ENCODE data around the gene TAGLN3.

DNA sequence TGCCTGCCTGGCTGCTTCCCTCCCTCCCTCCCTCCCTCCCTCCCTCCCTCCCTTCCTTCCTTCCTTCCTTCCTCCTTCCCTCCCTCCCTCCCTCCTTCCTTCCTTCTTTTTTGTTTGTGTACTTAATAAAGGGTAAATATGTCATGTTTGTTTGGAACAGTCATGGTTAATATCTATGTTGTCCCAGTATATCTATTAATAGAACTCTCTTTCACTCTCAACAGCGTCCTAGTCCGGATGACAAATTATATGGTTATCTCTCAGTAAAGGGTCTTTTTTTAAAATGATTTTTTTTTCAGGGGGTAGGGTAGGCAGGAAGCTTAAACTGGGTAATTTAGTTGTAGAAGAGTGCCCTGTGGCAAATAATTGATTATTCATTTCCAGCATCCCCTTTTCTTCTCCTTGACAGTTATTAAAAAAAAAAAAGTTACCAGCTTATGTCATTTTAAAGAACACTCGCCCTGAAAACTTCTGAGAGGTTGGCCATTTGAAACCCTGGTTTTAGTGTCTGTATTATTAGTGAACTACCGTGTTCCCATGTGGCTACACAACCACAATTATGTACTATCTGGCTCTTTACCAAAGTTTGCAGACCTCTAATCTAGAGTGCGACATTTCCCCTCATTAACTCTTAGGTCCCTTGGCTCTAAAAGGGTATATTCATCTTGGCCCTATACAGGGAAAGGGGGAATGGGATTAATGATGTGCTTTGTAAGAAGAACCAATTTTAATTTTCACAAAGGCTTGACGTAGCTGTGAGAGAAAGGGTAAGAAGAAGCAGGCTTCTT, 13.7 kb downstream of the TAGLN3 start:
- TF ChIP-seq ZFX (IDR thresholded peaks at IDR 0.05): no peak
- TF ChIP-seq, protein P1, sequence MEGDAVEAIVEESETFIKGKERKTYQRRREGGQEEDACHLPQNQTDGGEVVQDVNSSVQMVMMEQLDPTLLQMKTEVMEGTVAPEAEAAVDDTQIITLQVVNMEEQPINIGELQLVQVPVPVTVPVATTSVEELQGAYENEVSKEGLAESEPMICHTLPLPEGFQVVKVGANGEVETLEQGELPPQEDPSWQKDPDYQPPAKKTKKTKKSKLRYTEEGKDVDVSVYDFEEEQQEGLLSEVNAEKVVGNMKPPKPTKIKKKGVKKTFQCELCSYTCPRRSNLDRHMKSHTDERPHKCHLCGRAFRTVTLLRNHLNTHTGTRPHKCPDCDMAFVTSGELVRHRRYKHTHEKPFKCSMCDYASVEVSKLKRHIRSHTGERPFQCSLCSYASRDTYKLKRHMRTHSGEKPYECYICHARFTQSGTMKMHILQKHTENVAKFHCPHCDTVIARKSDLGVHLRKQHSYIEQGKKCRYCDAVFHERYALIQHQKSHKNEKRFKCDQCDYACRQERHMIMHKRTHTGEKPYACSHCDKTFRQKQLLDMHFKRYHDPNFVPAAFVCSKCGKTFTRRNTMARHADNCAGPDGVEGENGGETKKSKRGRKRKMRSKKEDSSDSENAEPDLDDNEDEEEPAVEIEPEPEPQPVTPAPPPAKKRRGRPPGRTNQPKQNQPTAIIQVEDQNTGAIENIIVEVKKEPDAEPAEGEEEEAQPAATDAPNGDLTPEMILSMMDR (conservative IDR thresholded peaks at IDR 0.05): no peak
